Pons (tissue), 1 donor: ENCODE results near the gene CEP104.

Experiments
- DNase-seq: peaks from one replicate; pipeline ENCODE4 v3.0.0-alpha.2; 2016; ENCODE audit warnings: low spot score

Gene CEP104

GRCh38 chr1:3796215-3797061, 60.6 kb downstream of the CEP104 start, which contains the start of gene LRRC47:
TSS of gene LRRC47 (minus strand) at chr1:3796498. CDS start at chr1:3796476, 22 bp downstream.
- DNase-seq: peak; percentile 89

- no peak for DNase-seq
Observed at GRCh38 chr1:3795453-3796214, 61.4 kb downstream of the CEP104 start.

- no peak for DNase-seq
Observed at GRCh38 chr1:3790952-3791351, 66.1 kb downstream of the CEP104 start.

DNA sequence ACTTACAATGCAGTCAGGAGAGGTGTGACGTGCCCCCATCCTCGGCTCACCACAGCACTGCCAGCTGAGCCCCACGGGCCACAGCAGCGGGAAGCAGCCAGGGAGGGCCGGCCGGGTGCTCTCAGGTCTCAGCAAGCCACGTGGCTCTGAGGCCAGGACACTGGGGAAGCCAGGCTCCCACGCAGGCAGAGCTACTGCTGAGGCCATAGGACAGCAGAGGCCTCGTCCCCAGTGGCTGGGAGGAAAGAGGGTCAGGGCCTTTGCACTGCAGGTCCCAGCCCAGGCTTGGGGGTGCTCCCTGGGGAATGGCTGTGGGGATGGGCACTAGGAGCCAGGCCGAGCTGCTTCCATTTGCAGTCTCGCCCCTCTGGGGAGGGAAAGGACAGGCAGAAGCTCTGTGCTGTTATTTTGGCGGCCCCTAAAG, 66.5 kb downstream of the CEP104 start:
- no peak for DNase-seq

DNA sequence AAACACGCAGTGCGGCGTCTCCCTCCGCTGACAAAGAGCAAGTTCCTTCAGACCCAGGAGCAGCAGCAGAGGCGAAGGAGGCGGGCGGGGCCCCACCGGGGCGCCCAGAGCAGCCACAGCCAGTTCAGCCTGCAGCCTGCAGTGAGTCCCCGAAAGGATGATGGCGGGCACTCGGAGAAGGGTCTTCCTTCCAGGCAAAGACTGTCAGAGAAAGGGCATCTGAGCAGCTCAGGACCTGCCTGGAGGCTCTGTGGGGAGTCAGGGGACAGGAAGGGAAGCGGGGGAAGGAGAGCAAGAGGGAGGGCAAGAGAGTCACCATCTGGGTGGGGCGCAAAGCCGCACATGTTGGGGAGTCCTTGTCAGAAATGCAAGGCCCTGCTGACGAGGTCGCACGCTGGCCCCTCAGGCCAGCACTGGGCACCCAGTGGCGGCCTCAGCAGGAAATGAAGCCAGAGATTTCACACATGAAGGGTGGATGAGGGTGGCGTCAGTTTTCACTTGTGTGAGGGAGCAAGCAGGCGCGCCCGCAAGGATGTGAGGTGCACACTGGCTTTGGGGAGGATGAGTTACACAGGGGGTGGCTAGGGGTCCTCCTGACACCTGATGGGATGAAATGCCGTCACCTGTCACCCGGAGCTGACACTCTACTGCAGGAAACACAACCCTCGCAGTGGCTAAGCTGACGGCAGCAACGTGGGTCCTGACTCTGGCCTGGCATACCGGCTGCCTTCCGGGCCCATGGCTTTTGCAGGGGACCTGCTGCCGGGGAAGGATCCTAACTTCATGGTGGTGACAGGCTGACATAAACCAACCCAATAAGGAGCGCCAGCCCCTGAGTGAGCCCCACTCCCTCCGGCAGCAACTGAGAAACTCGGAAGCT, 67.3 kb downstream of the CEP104 start:
- no peak for DNase-seq

- no peak for DNase-seq
Observed at GRCh38 chr1:3788756-3789420, 68.1 kb downstream of the CEP104 start.

GRCh38 chr1:3787745-3788605, 69.0 kb downstream of the CEP104 start:
- no peak for DNase-seq

- no peak for DNase-seq
Observed at GRCh38 chr1:3787349-3787715, 69.7 kb downstream of the CEP104 start.

DNA sequence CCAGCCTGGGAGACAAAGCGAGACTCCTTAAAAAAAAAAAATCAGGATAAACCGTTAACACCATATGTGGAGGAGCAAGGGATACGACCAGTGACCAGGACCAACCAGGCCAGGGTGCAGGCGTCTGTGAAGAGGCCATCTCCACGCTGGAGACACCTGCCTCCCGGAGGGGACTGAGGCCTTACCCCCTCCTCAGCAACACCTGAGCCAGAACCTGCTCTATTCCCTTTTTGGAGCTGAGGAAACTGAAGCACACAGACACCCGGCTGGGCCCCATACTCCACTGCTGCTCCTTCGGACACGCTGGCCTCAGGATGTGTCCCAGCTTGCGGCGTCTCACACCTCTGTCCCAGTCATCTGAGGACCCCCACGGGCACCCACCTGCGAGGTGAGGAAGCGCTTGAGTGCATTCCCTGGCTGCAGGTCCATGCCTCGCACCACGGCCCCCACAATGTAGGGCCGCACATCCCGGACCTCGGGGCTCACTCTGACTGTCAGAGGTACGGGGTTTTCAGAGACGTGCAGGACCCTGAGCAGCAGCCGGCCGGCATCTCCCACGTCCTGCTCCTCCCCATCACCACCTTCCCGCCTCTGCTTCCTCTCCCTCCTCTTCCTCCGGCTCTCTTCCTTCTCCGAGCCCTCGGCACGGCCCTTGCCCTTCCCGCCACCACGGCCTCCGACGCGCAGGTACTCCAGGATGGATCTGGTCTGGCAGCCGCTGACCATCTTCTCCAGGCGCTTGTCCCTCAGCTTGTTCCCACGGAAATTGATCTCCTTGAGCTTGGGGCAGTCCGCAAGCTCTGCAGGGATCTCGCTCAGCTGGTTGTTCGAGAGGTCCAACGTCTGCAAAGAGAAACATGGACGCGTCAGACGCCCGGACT, 70.3 kb downstream of the CEP104 start:
- no peak for DNase-seq

DNA sequence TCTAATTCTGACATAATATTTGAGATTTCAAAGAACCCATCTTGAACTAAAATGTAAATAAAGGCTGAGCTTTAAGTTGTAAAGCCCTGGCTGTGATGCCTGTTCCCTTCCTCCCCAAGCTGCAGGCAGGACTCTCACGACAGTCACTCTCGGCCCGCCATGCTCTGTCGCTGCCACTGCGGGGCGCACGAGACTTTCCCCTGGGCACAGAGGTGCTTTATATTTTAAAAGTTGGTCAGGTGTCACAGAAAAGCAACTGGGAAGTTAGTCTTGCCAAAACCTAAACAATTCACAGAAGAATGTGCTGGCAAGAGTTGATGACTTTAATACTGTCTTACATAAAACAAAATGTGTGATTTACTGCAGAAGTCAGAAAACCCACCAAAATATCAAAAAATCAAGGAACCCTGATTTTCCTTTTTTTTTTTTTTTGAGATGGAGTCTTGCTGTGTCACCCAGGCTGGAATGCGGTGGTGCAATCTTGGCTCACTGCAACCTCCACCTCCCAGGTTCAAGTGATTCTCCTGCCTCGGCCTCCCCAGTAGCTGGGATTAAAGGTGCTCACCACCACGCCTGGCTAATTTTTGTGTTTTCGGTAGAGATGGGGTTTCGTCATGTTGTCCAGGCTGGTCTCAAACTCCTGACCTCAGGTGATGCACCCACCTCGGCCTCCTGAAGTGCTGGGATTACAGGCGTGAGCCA, 71.4 kb downstream of the CEP104 start:
- no peak for DNase-seq

DNA sequence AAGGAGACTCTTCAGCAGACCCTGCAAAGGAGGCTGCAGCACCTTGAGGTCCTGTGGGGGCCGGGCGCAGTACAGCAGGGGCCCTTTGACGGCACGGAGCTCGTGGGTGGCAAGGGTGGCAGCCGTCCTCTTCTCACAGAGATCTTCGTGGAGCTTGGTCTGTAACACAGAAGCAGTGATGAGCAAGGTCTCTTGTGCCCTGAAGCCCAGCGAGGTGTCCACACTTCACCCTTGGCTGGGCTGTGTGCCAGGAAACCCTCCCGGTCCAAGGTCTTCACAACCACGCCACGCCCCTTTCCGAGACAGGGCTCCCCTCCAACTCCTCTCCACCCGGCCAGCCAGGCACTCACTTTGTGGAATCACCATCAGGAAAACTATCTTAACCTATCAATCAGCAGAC, 72.0 kb downstream of the CEP104 start:
- DNase-seq: no peak

GRCh38 chr1:3783651-3784474, 73.1 kb downstream of the CEP104 start:
- no peak for DNase-seq

GRCh38 chr1:3780901-3781300, 76.1 kb downstream of the CEP104 start:
- no peak for DNase-seq

DNA sequence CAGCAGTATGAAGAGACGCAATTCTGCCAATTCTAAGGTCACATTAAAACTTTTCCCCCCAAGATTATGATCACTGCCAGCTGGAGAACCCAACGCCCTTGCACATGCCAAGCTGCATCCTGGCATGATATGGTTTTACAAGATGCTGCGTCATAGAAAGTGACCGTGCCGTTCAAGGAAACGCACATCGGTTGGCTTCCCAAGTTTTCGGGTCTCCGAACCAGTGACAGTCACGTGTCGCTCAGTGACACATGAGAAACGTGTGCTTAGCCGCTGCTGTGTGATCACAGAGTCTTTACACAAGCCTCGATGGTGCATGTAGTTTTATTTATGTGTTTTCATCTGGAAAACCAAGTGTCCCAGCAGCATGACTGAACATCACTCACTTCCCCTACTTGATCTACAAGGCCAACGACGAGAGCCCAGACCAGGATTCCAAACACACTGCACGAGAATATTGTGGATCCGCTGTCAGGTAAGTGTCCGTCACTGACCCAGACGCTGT, 77.0 kb downstream of the CEP104 start:
- no peak for DNase-seq

DNA sequence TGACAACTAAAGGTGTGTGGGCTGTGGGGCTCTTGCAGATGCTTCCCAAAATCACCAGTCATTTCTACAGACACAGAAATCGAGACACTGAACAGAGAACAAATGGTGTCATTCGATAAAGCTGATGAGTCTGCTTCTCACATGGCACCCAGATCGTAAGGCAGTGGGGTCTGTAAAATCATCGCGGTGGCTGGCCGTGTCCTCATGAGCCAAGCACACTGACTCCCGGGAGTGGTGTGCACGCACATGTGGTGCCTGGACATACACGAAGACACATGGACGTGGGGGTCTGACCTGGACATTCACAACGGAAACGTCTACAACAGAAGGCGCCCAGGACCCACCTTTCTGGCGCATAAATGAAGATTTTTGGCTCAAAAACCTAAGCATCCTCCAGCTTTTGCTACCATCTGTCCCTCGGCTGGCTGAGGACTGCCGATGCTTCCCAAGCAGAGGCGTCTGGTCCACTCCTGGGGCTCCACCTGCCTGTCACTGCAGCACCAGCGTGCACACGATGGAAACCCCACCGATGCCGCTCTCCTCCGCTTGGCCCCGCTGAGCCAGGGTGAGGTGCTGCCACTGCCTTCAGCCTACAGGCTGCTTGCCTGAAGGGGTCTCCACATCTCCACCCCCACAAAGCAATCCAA, 77.6 kb downstream of the CEP104 start:
- DNase-seq: no peak

GRCh38 chr1:3778590-3779264, 78.3 kb downstream of the CEP104 start:
- no peak for DNase-seq
